ENCODE measurements around the gene FNDC11.

Gene FNDC11

GRCh38 chr20:63576311-63576710 is 22.4 kb downstream of the FNDC11 start:
- no peak for DNase-seq
- no CpG with 5 or more reads among the region's 7 CpGs for WGBS (ENCODE audit: extremely low coverage, insufficient coverage, low lambda C conversion rate)
- no peak overlapping the region for H3K9ac ChIP-seq (ENCODE audit: low read length)
- H3K36me3 ChIP-seq (ENCODE audit: control insufficient read depth, insufficient read depth, low read length) = no peaks in the 10 kb centered on the region
- no peaks in the 10 kb centered on the region for H3K79me2 ChIP-seq (ENCODE audit: control insufficient read depth, insufficient read depth, low read length)
- no peak overlapping the region for H3K23ac ChIP-seq (ENCODE audit: low read length)
- H3K56ac ChIP-seq (ENCODE audit: low read length) = no peak overlapping the region
- no peak overlapping the region for H3K4me3 ChIP-seq (ENCODE audit: low read length)
- H2BK120ac ChIP-seq (ENCODE audit: low read depth, low read length) = no peak overlapping the region
- H2AK5ac ChIP-seq (ENCODE audit: low read length) = no peak overlapping the region
- H3K27me3 ChIP-seq (ENCODE audit: insufficient read depth, low read length, poor library complexity) = no peaks in the 10 kb centered on the region
- no peak overlapping the region for H3K4me2 ChIP-seq (ENCODE audit: low read length)
- no peak overlapping the region for H2BK5ac ChIP-seq (ENCODE audit: low read length)
- H2BK15ac ChIP-seq (replicated peaks; ENCODE audit: low read depth) = no peak overlapping the region
- H3K4ac ChIP-seq (ENCODE audit: low read depth, low read length) = no peak overlapping the region
- H4K5ac ChIP-seq (ENCODE audit: low read length) = no peak overlapping the region
- no peaks in the 10 kb centered on the region for H3K4me1 ChIP-seq (ENCODE audit: control insufficient read depth, low read depth, low read length)
- no peak overlapping the region for H3K18ac ChIP-seq (ENCODE audit: low read length)
- no peak overlapping the region for H3K27ac ChIP-seq (ENCODE audit: low read depth, low read length)
- no peaks in the 10 kb centered on the region for H3K79me1 ChIP-seq (ENCODE audit: low read length)
- no peak overlapping the region for H4K8ac ChIP-seq (ENCODE audit: low read depth, low read length)

GRCh38 chr20:63577317-63577894 is 23.4 kb downstream of the FNDC11 start:
- no peaks in the 10 kb centered on the region for H3K27me3 ChIP-seq (ENCODE audit: insufficient read depth, low read length, poor library complexity)
- H3K4ac ChIP-seq (ENCODE audit: low read depth, low read length) = no peak overlapping the region
- H3K4me1 ChIP-seq (ENCODE audit: control insufficient read depth, low read depth, low read length) = no peaks in the 10 kb centered on the region
- no peak for DNase-seq
- H3K36me3 ChIP-seq (ENCODE audit: control insufficient read depth, insufficient read depth, low read length) = no peaks in the 10 kb centered on the region
- H3K4me3 ChIP-seq (ENCODE audit: low read length) = no peak overlapping the region
- H2BK120ac ChIP-seq (ENCODE audit: low read depth, low read length) = no peak overlapping the region
- H3K27ac ChIP-seq (ENCODE audit: low read depth, low read length) = no peak overlapping the region
- H3K79me1 ChIP-seq (ENCODE audit: low read length) = no peaks in the 10 kb centered on the region
- no peak overlapping the region for H3K18ac ChIP-seq (ENCODE audit: low read length)
- no peak overlapping the region for H4K8ac ChIP-seq (ENCODE audit: low read depth, low read length)
- no peak overlapping the region for H3K23ac ChIP-seq (ENCODE audit: low read length)
- no CpG with 5 or more reads among the region's 19 CpGs for WGBS (ENCODE audit: extremely low coverage, insufficient coverage, low lambda C conversion rate)
- no peak overlapping the region for H3K9ac ChIP-seq (ENCODE audit: low read length)
- no peak overlapping the region for H3K56ac ChIP-seq (ENCODE audit: low read length)
- H3K79me2 ChIP-seq (ENCODE audit: control insufficient read depth, insufficient read depth, low read length) = no peaks in the 10 kb centered on the region
- no peak overlapping the region for H4K5ac ChIP-seq (ENCODE audit: low read length)
- no peak overlapping the region for H2BK5ac ChIP-seq (ENCODE audit: low read length)
- H3K4me2 ChIP-seq (ENCODE audit: low read length) = no peak overlapping the region
- no peak overlapping the region for H2BK15ac ChIP-seq (replicated peaks; ENCODE audit: low read depth)
- no peak overlapping the region for H2AK5ac ChIP-seq (ENCODE audit: low read length)

- H4K8ac ChIP-seq (ENCODE audit: low read depth, low read length) = no peak overlapping the region
- H4K5ac ChIP-seq (ENCODE audit: low read length) = no peak overlapping the region
- no peak overlapping the region for H2BK15ac ChIP-seq (replicated peaks; ENCODE audit: low read depth)
- DNase-seq = no peak
- H3K23ac ChIP-seq (ENCODE audit: low read length) = no peak overlapping the region
- WGBS (ENCODE audit: extremely low coverage, insufficient coverage, low lambda C conversion rate) = no CpG with 5 or more reads among the region's 26 CpGs
- H3K9ac ChIP-seq (ENCODE audit: low read length) = no peak overlapping the region
- H2BK5ac ChIP-seq (ENCODE audit: low read length) = no peak overlapping the region
- no peaks in the 10 kb centered on the region for H3K79me1 ChIP-seq (ENCODE audit: low read length)
- no peak overlapping the region for H2BK120ac ChIP-seq (ENCODE audit: low read depth, low read length)
- no peak overlapping the region for H3K27ac ChIP-seq (ENCODE audit: low read depth, low read length)
- no peak overlapping the region for H3K4me3 ChIP-seq (ENCODE audit: low read length)
- H3K79me2 ChIP-seq (ENCODE audit: control insufficient read depth, insufficient read depth, low read length) = no peaks in the 10 kb centered on the region
- no peak overlapping the region for H3K18ac ChIP-seq (ENCODE audit: low read length)
- no peaks in the 10 kb centered on the region for H3K27me3 ChIP-seq (ENCODE audit: insufficient read depth, low read length, poor library complexity)
- H3K4ac ChIP-seq (ENCODE audit: low read depth, low read length) = no peak overlapping the region
- no peak overlapping the region for H2AK5ac ChIP-seq (ENCODE audit: low read length)
- no peaks in the 10 kb centered on the region for H3K4me1 ChIP-seq (ENCODE audit: control insufficient read depth, low read depth, low read length)
- no peak overlapping the region for H3K4me2 ChIP-seq (ENCODE audit: low read length)
- no peak overlapping the region for H3K56ac ChIP-seq (ENCODE audit: low read length)
- H3K36me3 ChIP-seq (ENCODE audit: control insufficient read depth, insufficient read depth, low read length) = no peaks in the 10 kb centered on the region
These were observed 24.5 kb downstream of the FNDC11 start for GRCh38 chr20:63578224-63579016.

GRCh38 chr20:63579017-63579694 is 25.2 kb downstream of the FNDC11 start:
- Histone ChIP-seq H3K4me3 (ENCODE audit: low read length) (no peak overlapping the region), H2AK5ac (ENCODE audit: low read length) (no peak overlapping the region), H3K36me3 (ENCODE audit: control insufficient read depth, insufficient read depth, low read length) (no peaks in the 10 kb centered on the region), H3K9ac (ENCODE audit: low read length) (no peak overlapping the region), H3K23ac (ENCODE audit: low read length) (no peak overlapping the region), H3K79me1 (ENCODE audit: low read length) (no peaks in the 10 kb centered on the region), H4K8ac (ENCODE audit: low read depth, low read length) (no peak overlapping the region), H2BK15ac (replicated peaks; ENCODE audit: low read depth) (no peak overlapping the region), H4K5ac (ENCODE audit: low read length) (no peak overlapping the region), H3K56ac (ENCODE audit: low read length) (no peak overlapping the region), H3K4me2 (ENCODE audit: low read length) (no peak overlapping the region), H3K4ac (ENCODE audit: low read depth, low read length) (no peak overlapping the region), H3K18ac (ENCODE audit: low read length) (no peak overlapping the region), H2BK5ac (ENCODE audit: low read length) (no peak overlapping the region), H2BK120ac (ENCODE audit: low read depth, low read length) (no peak overlapping the region), H3K27ac (ENCODE audit: low read depth, low read length) (no peak overlapping the region), H3K4me1 (ENCODE audit: control insufficient read depth, low read depth, low read length) (no peaks in the 10 kb centered on the region), H3K27me3 (ENCODE audit: insufficient read depth, low read length, poor library complexity) (no peaks in the 10 kb centered on the region), H3K79me2 (ENCODE audit: control insufficient read depth, insufficient read depth, low read length) (no peaks in the 10 kb centered on the region)
- WGBS (ENCODE audit: extremely low coverage, insufficient coverage, low lambda C conversion rate) = no CpG with 5 or more reads among the region's 19 CpGs
- DNase-seq = peak; percentile 27

- H3K4me2 ChIP-seq (ENCODE audit: low read length) = no peak overlapping the region
- no peak overlapping the region for H2BK15ac ChIP-seq (replicated peaks; ENCODE audit: low read depth)
- no peak overlapping the region for H3K9ac ChIP-seq (ENCODE audit: low read length)
- no peak overlapping the region for H3K4me3 ChIP-seq (ENCODE audit: low read length)
- no peak overlapping the region for H3K27ac ChIP-seq (ENCODE audit: low read depth, low read length)
- H2AK5ac ChIP-seq (ENCODE audit: low read length) = no peak overlapping the region
- no peak overlapping the region for H2BK5ac ChIP-seq (ENCODE audit: low read length)
- no peaks in the 10 kb centered on the region for H3K79me1 ChIP-seq (ENCODE audit: low read length)
- H3K36me3 ChIP-seq (ENCODE audit: control insufficient read depth, insufficient read depth, low read length) = no peaks in the 10 kb centered on the region
- H3K56ac ChIP-seq (ENCODE audit: low read length) = no peak overlapping the region
- no CpG with 5 or more reads among the region's 12 CpGs for WGBS (ENCODE audit: extremely low coverage, insufficient coverage, low lambda C conversion rate)
- no peaks in the 10 kb centered on the region for H3K79me2 ChIP-seq (ENCODE audit: control insufficient read depth, insufficient read depth, low read length)
- H3K27me3 ChIP-seq (ENCODE audit: insufficient read depth, low read length, poor library complexity) = no peaks in the 10 kb centered on the region
- no peak overlapping the region for H4K8ac ChIP-seq (ENCODE audit: low read depth, low read length)
- no peak overlapping the region for H3K23ac ChIP-seq (ENCODE audit: low read length)
- H3K18ac ChIP-seq (ENCODE audit: low read length) = no peak overlapping the region
- H3K4me1 ChIP-seq (ENCODE audit: control insufficient read depth, low read depth, low read length) = no peaks in the 10 kb centered on the region
- H2BK120ac ChIP-seq (ENCODE audit: low read depth, low read length) = no peak overlapping the region
- no peak overlapping the region for H4K5ac ChIP-seq (ENCODE audit: low read length)
- peak; percentile 83 for DNase-seq
- no peak overlapping the region for H3K4ac ChIP-seq (ENCODE audit: low read depth, low read length)
These were observed 27.0 kb downstream of the FNDC11 start for GRCh38 chr20:63580796-63581461.
